HG02571 (cell line): ENCODE results near the gene AFAP1L1.
A peak's percentile ranks its signal among the peaks of the same experiment; 100 is the strongest.

Source experiments
- ATAC-seq: cut with Tn5 transposase; IDR thresholded peaks from one replicate; pipeline ENCODE4 v1.9.1; 2021; ENCODE audit warnings: mild to moderate bottlenecking, moderate library complexity; ENCODE audit not compliant: unreplicated experiment

Gene AFAP1L1

DNA sequence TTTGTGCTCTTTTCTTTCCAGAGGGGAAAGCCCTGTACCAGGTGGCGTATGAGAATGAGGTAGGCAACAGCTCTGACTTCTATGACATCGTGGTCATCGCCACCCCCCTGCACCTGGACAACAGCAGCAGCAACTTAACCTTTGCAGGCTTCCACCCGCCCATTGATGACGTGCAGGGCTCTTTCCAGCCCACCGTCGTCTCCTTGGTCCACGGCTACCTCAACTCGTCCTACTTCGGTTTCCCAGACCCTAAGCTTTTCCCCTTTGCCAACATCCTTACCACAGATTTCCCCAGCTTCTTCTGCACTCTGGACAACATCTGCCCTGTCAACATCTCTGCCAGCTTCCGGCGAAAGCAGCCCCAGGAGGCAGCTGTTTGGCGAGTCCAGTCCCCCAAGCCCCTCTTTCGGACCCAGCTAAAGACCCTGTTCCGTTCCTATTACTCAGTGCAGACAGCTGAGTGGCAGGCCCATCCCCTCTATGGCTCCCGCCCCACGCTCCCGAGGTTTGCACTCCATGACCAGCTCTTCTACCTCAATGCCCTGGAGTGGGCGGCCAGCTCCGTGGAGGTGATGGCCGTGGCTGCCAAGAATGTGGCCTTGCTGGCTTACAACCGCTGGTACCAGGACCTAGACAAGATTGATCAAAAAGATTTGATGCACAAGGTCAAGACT is 96.5 kb downstream of the AFAP1L1 start:
- ATAC-seq = no peak

DNA sequence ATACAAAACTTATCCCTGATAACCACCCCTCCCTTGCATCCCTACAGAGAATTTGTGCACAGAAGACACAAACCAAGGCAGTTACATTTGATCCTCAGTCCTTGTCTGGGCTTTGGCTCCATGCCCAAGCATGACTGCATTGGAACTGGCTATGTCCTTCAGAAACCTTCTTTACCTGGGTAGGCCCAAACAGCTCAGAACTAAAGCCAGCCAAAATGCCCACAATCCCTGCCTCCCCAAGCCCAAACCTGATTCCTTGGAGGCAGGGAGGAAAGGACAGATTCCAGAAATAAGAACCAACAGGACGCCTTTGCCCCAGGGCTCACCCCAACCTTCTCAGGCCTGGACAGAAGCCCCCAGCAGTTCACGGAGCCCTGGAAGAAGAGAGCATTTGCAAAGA is 99.2 kb downstream of the AFAP1L1 start:
- ATAC-seq = no peak

DNA sequence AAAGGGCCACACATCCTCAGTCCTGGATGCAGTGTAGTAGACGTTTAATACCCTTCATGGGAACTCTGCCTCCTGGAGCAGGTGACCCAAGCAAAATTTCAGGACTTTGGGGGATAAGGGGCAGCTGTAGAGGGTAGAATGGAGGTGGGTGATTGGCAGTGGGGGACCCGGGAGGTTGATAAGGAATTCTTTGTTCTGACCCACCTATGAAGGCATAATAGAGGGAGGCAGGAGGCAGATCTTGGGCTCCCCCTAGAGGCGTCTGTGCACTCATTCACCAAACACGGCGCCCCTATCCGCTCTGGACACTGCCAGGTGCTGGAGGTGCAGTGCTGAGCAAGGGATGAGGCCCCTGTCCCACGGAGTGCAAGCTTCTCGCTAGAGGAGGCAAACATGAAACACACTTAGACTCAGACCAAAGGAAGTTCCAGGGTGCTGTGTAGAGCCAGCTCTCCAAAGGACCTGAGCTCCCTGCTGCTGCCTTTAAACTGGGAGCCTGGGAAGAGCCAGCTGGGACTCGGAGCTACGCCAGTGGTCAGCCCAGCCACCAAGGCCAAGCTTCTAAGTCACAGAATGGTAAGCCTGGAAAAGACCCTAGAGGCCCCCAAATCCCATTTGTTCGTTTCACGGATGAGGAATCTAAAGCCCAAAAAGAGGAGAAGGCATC is 99.8 kb downstream of the AFAP1L1 start:
- peak; percentile 81 for ATAC-seq

DNA sequence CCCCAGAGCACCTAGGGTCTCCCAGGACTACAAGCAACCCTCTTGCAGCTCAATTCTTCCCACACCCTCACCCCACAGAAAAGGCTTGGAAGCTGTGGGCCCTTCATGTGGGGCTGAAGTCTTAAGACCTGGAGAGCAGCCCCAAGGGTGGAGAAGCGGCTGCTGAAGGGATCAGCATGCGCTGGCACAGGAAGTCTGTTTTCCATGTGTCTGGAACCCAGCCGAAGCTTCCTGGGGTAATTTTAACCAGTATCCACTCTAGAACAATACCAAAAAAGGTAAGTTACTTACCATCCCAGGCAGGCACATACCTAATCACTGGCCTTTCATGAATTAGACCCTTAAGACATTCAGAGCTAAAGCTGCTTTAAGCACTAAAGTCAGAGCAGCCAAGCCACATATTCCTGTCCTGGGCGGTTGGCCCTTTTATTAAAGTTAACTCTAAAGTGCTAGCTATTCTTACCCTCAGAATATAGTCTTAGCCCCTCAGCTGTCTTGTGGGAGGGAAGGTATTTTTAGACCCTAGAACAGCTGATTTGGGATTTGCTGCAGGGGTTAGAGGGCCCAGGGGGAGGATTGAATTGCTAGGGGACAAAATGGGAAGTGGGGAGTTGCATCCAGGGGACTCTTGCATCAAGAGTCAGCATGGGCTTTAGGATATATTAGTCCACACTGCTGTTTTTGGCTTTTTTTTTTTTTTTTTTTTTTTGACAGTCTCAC is 100.6 kb downstream of the AFAP1L1 start:
- ATAC-seq = no peak

DNA sequence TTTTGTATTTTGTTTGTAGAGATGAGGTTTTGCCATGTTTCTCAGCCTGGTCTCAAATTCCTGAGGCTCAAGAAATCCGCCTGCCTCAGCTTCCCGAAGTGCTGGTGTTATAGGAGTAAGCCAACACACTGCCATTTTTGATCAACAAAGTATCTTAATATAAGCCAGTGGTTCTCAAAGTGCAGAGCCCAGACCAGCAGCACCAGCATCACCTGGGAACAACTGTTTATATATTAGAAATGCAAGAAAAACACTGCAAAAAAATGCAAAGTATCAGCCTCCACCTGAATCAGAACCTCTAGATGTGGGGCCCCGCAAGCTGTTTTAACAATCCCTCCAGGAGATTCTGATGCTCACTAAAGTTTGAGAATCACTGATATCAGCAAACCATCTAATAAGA is 101.3 kb downstream of the AFAP1L1 start:
- ATAC-seq = no peak

DNA sequence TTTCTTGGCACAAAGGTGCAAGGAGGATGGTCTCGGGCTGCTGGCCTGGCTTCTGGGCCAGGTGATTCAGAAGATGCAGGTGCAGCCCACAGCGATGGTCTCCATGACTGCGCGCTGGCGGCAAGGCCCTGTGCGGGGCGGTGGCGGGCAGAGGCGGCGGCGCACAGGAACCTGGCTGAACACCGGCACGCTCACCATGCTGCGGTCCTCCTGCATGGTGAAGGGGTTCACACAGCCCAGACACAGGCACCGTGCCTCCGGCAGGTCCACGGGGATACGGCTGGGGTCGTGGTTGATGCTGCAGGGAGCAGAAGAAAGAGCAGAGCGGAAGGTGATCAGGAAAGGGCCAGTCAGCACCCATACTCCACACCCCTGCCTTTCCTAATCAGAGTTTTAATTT is 102.6 kb downstream of the AFAP1L1 start:
- ATAC-seq = no peak

DNA sequence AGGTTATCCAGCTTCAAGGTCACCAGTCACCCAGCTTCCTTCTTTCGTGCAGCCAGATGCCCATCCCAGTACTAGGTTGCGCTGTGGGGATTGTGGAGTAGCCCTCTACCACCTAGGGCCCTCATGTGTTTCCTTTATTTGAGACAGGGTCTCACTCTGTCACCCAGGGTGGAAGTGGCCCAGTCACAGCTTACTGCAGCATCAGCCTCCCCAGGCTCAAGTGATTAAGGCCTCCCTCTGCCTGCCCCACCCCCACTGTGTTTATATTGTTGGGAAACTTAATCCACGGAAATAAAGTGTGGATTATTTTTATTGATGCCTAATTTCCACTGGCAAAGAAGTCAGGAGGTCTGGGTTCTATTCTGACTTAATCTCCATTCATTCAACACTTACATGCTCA is 103.1 kb downstream of the AFAP1L1 start:
- ATAC-seq = no peak

DNA sequence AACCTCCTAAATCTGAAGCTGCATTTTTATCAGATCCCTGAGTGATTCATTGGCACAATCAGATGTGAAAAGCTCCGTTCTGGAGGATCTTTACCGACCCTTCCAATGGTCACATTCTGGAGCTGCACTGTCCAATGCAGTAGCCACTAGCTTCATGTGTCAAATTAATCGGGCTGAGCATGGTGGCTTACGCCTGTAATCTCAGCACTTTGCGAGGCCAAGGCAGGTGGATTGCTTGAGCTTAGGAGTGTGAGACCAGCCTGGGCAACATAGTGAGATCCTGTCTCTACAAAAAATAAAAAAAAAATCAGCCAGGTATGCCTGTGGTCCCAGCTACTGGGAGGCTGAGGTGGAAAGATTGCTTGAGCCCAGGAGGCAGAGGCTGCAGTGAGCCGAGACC is 103.8 kb downstream of the AFAP1L1 start:
- no peak for ATAC-seq

DNA sequence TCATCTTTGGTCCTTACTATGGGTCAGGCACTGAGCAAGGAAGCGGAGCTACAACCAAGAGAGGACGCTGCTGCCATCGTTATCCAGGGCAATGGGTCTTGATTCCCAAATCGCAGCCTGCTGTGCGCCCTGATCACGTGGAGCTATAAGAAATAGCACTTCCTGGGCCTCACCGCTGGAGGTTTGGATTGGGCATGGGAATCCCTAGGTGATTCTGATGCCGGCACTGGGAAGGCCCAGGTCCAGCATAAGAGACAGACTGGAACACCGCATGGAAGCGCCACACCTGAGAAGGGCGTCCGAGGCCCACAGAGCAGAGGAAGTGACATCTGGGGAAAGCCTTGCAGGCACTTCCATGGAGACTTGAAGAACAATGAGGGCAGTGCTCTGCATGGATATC is 104.4 kb downstream of the AFAP1L1 start:
- no peak for ATAC-seq

DNA sequence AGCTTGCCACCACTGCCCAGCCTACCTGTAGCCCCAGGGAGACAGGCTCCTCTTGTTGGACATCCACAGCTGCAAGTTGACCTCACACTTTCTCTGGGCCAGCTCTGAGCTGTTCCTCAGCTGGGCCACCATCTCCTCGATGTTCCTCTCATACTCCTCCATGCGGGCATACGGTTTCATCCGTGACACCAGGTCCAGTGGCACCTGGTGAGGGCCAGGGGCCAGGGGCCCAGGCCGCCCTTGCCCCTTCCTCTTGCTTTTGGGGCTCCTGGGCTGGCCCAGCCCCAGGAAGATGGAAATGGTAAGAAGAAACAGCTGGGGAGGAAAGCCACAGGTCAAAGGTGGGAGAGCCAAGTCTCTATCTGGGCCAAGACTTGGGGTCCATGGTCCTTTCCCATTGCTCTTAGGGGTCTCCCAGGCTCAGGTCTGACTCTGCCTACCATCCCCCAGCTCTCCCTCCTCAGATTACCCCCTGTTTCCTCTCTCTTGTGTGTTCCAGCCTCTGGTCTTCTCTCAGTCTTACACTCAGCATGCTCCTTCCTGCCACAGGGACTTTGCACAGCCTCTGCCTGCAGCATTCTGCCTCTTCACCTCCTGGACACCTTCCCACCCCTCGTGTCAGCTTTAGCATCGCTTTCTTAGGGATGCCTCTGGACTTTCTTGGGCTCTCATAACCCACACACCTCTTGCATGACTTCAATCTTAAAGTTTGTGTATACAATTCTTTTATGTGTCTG is 105.2 kb downstream of the AFAP1L1 start:
- ATAC-seq = no peak

DNA sequence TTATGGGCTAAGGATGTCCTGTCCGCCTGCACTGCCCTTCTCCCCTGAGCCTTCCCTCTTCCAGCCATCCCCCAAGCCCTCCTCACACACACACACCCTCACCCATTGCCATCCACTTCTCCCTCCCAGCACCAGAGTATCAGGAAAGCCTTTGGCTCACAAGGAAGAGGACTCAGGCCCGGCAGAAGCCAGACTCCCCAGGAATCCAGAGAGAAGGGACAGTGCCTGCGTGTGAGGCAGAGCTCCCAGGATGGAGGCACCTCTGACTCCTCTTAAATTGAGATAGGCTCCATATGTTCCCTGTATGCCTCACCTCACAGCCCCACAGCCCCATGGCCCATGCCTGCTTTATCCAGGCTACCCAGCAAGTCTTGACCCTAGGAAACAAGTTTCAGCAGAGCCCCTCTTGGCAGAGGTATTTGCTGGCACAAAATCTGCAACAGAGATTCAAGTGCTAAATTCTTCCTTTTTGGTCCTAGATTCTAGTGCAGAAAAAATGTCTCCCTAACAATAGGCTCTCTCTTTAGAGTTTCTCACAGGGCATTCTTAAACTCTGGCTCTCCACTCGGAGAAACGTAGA is 106.7 kb downstream of the AFAP1L1 start:
- no peak for ATAC-seq

DNA sequence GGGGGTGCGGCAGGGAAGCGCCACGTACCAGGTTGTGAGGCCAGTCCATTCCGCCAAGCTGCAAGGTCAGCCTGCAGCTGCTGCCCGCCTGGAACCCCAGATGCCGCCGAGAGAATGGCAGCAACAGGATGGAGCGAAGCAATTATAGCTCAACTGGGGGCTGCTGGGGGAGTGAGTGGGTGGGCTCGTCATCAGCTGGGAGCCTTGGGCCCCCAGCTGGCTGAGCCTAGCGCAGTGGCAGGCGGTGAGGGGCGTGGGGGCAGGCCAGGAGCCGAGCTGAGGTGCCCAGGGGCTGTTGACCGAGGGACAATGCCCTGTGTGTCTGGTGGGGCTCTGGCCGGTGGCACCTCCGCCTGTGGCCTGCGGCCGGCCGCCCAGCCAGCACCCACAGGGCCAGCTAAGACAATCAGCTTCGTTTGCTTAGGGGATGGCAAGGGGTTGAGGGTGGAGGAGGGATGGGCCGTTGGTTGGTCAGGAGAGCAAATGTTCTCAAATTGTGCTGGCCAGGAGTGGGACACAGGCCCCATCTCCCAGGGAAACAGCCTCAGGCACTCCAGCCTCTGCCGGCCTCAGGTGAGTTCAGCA is 107.6 kb downstream of the AFAP1L1 start, which contains the start of gene IL17B:
TSS of gene IL17B (minus strand) at position 116 of the 585 bp plus-strand sequence. CDS start at position 49, 67 bp downstream.
- no peak for ATAC-seq

DNA sequence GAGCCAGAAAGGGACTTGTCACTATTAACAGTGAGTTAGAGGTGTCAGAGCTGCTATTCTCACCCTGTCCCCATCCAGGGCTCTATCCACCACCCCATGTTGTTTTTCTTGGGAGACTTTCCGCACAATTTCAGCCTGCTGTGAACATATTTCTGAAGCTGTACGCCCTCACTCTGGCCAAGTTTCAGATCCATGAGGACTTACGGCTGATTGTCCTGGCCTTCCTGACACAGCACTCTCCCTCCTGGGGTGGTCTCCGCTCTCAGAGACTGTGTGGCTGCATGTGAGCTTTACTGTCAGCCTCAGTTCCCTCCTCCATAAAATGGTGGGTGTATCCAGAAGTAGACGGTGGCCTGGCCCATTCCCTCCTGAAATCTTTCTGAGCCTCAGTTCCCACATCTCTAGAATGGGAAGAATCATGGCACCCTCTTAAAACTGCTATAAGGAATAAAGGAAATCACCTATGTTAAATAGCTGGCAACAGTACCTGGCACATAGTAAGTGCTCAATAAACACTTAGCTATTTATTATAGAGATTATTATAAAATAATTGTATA is 108.2 kb downstream of the AFAP1L1 start:
- no peak for ATAC-seq

DNA sequence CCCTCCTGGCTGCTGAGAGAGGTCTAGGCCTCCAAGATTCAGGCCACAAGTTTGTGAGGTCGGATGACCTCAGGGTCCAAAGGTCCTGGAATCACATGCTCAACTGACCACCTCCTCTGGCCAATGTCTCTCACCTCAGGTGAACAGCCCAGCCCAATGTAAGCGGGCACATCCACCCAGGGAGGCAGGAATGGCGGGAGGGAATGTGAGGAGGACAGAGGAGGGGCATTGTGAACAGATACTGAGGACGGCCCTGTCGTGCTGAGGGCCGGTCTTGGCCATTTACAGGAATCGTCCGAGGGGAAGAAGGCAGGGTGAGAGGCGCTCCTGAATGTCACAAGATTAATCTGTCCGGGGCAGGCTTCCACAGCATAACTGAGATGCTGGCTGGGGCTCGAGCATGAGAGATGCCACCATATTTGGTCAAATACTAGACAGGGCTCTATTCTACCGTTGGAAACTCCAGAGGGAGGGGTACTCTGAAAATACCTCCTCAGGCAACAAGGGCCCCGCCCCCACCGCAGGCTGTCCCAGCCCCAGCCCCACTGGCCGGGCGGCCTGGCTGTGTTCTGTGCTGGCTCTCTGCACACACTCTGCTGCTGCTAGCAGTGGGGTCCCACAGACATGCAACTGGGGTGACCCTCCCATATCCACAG is 108.9 kb downstream of the AFAP1L1 start:
- ATAC-seq = no peak

DNA sequence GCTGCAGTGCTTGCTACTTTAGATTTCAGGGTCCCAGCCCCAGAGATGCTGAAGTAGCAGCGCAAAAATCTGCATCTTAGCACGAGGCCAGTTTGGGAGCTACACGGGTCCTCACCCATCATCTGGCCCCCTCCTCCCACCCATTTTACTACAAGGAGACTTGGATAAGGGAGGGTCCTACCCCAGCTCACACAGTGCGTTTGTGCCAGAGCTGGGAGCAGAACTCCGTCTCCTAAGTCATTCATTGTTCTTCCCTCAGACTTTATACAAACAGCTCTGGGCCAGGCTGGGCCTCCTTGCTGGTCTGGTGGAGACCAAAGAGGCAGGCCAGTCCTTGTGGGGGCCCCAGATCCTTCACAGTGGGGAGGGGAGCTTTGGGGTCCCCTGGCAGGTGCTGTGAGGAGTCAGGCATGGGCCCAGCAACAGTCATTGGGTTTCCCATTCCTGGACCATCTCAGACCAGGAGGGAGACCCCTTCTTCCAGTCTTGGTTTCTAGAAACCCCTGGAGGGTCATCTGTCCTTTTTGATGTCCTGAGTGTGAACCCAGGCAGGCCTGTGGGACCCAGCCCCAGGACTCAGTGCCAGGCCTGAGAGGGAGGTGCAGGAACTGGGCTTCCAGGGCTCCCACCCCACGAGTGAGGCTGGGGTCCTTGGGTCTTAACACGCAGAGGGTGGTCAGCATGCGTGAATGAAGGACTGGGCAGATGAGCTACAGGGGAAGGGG is 109.8 kb downstream of the AFAP1L1 start:
- no peak for ATAC-seq

DNA sequence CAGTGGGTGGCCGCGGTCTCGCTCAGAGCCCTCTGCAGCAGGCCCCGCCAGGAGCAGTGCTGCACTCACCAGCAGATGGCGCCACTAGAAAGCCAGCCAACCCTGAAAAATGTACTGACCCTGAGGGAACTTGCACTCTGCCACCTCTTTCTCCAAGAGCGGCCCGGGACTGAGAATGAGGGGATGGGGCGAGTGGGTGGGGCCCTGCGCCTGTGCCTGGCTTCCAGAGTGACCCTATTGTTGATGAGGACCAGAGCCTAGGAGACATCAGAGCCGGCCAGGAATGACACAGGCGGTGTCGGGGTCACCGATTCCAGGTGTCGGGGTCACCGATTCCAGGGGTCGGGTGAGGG is 110.3 kb downstream of the AFAP1L1 start:
- no peak for ATAC-seq

DNA sequence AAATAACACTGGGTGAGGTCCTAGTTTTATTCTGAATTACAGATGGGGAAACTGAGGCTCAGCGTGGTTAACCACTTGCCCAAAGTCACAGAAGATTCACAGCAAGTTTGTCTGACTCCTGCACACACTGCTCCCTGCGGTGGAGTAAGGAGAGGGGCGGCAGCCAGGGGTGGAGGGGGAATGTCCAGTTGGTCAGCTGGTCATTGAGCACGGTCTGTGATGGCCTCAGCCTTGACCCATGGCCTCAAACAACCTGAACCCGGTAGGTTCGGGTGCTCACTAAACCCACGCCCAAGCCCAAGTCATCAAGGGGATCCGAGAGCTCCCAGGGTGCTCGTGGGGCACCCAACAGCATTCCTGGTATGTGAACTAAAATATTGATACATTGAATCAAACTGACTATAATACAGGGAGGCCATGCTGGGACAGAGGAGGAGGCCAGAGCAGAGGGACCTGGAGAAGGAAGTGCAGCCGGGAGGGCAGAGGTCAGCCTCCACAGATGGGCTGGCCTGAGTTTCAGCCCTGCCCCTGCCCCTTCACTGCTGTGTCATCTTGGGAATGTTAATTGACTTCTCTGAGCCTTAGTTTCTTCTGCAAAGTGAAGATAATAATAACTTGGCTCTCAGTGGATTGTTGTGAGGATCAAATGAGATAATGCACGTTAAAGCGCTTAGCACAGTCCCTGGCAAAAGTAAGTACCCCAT is 111.0 kb downstream of the AFAP1L1 start:
- no peak for ATAC-seq

DNA sequence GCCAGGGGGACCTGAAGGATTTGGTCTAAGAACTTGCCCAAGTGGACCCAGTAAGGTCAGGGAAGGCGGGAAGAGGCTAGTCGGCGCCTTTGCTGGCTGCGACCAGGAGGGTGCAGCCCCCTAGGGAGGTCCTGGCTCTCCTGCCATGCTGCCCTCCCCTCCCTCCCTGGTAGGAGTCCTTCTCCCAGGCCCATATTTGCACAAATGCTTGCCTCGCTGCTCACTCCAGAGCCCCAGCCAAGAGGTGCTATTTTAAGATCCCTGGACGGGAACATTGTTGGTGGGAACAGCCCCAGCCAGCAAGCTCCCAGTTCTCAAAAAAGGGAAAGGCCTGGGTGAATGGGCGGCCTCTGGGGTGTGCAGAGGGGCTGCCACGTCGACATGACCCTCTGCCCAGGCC is 111.7 kb downstream of the AFAP1L1 start:
- no peak for ATAC-seq

DNA sequence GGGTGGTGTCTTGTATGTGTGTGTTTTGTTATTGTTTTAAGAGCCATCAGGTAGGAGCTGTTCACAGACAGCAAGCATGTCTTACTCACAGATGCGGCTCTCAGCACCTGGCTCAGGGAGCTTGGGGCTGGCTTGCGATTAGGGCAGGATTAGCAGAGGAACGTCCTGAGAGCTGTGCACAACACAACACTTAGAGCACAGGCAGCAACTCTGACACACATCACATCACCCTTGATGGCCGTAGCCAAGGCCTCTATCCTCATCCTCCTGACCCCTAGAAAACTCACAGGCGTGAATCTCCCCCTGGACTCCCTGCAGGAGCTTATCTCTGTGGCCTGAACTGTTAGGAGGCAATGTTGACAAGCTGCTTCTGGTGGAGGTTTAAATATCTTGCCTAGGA is 114.5 kb downstream of the AFAP1L1 start:
- no peak for ATAC-seq
